ENCODE results near the gene MYMK.
A peak's percentile ranks its signal among the peaks of the same experiment; 100 is the strongest.

The MYMK gene

GRCh38 chr9:133509179-133510083, 15.3 kb downstream of the MYMK start:
- no peak overlapping the region for H3K4me3 ChIP-seq (replicated peaks; ENCODE audit: low read depth, low read length)
- TF ChIP-seq CTCF (IDR thresholded peaks at IDR 0.05; ENCODE audit: low read depth, low read length, missing control alignments), result no peak
- DNase-seq (ENCODE audit: extremely low read depth, low read depth), result no peak

- no peak overlapping the region for H3K4me3 ChIP-seq (replicated peaks; ENCODE audit: low read depth, low read length)
- no peak for DNase-seq (ENCODE audit: extremely low read depth, low read depth)
- no peak for TF ChIP-seq CTCF (IDR thresholded peaks at IDR 0.05; ENCODE audit: low read depth, low read length, missing control alignments)
Measured at GRCh38 chr9:133508046-133508445, 16.7 kb downstream of the MYMK start.

- no peak for DNase-seq (ENCODE audit: extremely low read depth, low read depth)
- H3K4me3 ChIP-seq (replicated peaks; ENCODE audit: low read depth, low read length), result no peak overlapping the region
- no peak for TF ChIP-seq CTCF (IDR thresholded peaks at IDR 0.05; ENCODE audit: low read depth, low read length, missing control alignments)
Measured at GRCh38 chr9:133507246-133507965, 17.4 kb downstream of the MYMK start.

GRCh38 chr9:133506653-133507038, 18.1 kb downstream of the MYMK start:
- no peak overlapping the region for H3K4me3 ChIP-seq (replicated peaks; ENCODE audit: low read depth, low read length)
- TF ChIP-seq CTCF (IDR thresholded peaks at IDR 0.05; ENCODE audit: low read depth, low read length, missing control alignments), result no peak
- peak; percentile 37 for DNase-seq (ENCODE audit: extremely low read depth, low read depth)

- no peak overlapping the region for H3K4me3 ChIP-seq (replicated peaks; ENCODE audit: low read depth, low read length)
- no peak for TF ChIP-seq CTCF (IDR thresholded peaks at IDR 0.05; ENCODE audit: low read depth, low read length, missing control alignments)
- DNase-seq (ENCODE audit: extremely low read depth, low read depth), result peak; percentile 20
Measured at GRCh38 chr9:133505901-133506652, 18.7 kb downstream of the MYMK start.

GRCh38 chr9:133505186-133505830, 19.5 kb downstream of the MYMK start:
- DNase-seq (ENCODE audit: extremely low read depth, low read depth), result no peak
- no peak overlapping the region for H3K4me3 ChIP-seq (replicated peaks; ENCODE audit: low read depth, low read length)
- TF ChIP-seq CTCF (IDR thresholded peaks at IDR 0.05; ENCODE audit: low read depth, low read length, missing control alignments), result no peak
